Anterior cingulate cortex (tissue), 58 donors: ENCODE results near the gene GAB4.
A peak's percentile ranks its signal among the peaks of the same experiment; 100 is the strongest.
"Not testable (repeated sequence)": the region's sequence is repeated elsewhere in the genome, so short reads cannot be mapped to it uniquely, and the experiment has no call there.

Experiments
- DNase-seq, 58 donors: peaks; one replicate each; lab custom pipeline; 2025; lab: John Stamatoyannopoulos, UW

The GAB4 gene

DNA sequence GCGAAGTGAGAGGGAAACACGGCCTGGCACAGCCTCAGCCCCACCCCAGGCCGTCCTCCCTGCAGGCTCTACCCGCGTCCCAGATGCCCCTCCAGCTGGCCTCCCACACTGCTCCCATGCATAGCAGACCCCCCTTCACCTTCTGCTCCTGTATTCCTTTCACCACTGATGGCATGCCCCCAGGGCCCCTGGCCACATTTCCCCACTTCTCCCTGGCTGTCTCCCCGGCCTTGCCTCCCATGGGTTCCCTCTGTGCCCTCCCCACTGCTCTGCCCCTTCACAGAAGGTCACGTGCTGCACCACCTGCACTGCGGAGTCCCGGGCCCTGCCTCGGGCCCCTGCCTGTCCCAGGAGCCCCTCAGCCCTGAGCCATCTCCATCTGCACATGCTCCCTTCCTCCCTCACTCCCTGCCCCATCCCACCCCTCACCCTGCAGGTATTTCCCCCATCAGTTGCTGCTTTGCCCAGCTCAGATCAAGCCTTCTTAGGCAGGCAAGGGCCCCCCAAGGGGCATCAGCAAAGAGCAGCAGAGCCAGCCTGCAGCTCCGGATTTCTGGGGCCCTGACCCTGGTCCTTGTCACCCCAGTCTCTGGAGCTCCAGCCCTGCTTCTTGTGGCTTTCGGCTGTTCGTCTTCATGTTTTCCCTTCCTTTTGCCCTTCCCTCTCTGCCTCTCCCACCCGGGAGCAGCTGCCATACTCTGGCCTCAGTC, 46.4 kb downstream of the GAB4 start:
- DNase-seq, result no peak

DNA sequence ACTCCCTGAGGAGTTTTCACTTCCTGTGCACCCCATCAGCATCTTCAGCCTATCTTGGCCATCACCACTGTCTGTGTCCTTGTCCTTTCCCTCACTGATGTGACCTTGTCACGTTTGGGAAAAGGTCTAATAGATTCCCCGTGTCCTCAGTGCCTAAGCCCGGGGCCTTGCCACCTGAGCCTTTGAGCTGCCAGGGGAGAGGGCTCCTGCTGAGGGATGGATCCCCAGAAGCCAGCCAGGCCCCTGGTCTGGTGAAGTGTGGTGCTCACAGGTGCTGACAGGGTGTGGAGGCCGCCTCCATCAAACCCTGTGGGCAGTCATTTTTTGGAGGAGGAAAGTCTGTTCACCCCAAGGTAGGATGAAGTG, 47.2 kb downstream of the GAB4 start:
- no peak for DNase-seq

DNA sequence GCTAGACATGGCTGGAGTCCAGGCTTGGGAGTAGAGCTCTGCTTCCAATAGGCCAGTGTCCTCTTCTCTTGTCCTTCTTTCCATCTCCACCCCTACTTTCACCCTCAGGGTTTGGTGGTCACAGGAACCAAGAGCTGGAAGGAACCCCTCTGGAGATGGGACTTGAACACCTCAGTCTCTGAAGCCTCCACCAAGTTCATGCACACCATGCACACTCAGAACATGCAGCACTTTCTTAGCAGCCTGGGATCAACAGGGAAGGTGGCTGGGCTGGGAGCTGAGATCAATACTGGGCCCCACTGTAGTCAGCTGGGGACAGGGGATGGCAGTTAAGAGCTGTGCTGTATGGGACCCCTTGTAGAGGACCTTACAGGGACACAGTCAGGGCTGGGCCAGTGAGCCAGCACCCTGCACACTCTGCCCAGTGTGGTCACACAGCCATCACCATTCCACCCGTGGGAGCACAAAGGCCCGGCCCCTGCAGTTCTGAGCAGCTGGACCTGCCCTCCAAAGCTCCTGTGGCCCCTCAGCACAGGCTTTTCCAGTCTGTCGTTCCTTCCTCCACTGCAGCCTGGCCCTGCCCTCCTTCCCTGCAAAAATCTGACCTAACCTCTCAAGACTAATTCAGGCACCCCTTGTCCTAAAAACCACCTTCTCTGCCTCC, 47.7 kb downstream of the GAB4 start:
- DNase-seq, result no peak

DNA sequence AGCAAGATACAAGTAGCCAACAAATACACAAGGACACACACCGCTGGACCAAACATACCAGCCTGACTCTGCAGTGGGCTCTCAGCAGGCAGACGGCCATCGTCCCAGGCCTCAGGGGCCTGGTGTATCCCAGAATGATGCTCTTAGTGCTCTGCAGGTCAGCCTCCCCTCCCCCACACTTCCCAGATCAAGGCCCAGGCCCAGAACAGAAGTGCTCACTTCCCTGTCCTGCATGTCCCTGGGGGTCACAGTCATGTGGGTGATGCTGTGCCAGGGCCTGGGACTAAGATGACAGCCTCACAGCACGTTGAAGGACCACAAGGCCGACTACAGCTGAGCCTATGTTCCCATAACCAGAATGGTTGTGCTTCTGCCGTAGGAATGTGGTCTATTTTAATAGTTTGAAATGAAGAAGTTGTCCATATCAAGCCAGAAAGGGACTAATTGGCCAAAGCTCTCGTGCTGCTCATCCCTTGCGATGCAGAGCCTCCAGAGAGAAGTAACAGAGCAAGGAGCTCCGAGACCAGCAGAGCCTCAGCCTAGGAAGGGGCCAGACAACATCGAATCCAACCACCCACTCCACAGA, 48.6 kb downstream of the GAB4 start:
- DNase-seq, result no peak

DNA sequence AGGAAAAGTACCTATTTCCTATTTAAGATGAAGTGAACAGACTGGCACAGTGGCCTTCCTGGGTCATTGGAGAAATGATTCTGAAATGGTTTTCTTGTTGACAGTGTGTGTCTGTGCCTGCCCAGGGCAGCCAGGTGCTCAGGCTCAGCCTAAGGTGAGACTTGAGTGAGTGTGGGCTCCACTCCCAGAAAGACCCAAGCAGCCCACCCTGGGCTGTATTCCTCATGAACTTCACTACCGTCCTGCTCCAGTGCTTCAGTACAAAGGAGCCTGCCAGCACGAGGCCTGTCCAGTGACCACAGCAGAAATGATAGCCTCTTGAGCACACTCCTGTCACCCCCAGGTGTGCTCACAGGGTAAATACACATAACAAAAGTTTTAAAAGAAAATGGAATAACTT, 49.5 kb downstream of the GAB4 start:
- DNase-seq, result no peak

DNA sequence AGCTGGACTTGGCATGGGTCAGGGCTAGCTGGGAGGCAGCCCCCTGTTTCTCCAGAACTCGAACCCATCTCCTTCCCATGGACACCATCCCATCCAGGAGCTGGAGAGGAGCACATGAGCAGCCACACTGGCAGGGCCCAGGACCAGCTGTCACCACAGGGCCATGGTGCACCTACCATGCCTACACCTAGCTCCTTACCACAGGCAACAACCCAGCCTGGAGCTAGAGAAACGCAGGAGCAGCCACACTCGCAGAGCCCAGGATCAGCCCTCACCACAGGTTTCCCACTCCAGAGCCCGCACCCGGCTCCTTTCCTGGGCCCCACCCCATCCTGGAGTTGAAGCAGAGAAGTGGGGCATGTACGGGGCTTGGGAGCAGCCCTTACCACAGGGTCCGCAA, 50.2 kb downstream of the GAB4 start:
- no peak for DNase-seq

DNA sequence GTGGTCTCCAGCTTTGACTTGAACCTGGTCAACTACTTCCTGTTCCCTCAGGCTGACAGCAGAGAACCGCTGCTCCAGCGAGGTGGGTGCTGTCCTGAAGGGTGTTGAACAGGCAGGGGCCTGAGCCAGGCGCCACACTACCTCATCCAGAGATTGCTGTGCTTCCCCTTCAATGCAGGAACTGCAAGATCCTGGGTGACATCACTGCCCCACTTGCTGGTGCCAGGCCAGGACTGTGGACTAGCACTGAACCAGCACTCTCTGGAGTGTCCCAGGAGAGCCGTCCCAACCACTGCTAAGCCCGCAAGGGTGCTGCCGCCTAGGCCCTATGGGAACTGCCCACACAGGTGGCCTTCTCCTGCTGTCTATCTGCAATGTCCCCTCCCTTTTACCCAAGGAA, 51.7 kb downstream of the GAB4 start:
- no peak for DNase-seq

DNA sequence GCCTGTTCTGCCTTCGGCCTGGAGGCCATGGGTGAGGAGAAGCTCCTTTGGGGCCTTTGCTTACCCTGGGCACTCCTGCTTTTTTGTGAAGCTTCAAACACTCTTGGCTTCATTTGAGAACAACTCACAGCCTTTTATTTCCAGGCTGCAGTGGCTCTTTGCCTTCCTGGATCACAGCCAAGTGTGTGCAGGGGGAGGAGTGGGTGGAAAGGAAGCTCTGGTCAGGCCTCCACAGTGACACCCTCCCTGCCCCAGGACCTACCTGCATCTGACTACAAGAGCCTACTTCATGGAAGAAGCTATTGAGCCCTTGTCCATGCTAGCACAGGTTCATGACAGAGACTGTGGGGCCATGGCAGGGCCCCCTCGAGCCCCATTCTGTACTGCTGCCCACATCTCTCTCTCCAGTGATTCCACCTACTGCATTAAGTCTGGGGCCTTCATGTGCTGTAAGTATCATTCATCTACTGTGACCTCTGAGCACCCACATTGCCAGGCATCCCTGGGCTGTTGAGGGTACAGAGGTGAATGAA, 52.3 kb downstream of the GAB4 start:
- peak in 13 of 58 donors; percentile 3 to 44 (median 8) for DNase-seq

DNA sequence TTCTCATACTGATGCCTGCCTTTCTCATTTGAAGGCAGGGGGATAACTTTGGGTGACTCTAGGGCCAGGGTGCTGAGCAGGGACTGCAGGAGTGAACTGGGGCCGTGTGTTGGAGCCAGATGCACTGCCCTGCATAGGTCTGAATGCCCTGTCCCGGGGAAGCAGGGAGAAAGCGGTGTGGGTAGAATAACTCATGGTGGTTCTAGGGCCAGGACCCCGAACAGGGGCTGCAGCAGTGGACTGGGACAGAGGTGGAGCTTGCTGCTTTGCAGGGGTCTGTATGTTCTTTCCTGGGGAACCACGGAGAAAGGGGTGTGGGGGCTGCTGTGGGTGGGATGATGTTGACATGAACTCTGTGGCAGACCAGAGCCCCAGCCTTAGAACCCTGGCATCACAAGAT, 52.9 kb downstream of the GAB4 start:
- DNase-seq, result no peak

DNA sequence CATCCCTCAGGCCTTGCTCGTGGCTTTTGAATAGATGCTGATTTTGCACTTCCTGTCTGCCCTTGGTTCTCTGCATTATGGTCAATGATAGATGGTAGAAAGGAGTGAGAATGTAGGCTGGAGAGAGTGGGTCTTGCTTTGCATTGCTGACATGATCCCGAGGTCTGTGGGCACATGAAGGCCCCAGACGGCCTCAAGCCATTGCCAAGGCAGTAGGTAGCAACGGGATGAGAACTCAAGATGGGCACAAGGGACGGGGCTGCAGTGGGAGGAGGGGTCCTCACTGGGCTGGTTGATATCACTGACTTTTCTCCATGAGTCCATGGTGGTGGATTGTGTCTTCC, 54.0 kb downstream of the GAB4 start:
- DNase-seq, result no peak

DNA sequence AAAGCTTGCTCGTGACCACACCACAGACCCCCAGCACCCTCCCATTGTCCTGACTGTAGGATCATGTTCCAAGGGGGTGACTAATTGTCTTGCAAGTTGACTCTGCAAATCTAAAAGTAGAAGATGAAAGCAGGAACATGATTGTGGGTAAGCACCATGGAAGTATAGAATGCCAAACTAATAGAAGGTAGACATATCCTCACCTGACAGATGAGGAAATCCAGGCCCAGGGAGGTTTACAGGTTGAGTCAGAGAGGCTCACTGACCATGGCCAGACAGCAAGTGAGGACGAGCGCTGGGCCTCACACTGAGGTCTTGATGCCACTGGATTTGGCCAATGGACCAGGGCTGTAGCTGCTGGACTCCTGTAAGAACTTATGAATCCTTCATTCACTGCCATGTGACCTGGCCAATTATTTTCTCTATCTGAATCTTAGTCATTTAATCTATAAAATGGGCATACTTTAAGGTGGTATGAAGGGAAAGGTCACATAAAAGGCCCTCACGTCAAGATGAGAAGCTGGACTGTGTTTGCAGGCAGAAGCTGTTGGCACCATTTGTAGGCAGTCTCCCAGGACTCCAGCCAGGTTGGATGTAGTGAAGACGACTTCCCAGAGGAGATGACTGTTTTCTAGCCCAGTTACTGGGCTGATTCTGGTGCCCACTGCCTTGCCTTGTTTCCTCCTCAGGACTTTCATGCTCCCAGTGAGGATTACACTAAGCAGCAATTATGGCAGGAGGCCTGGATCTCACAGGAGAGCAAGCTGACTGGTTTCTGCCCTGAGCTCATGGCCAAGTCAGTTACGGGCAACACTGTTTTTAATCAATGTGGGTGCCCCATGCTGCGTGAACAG, 54.6 kb downstream of the GAB4 start:
- DNase-seq, result no peak

DNA sequence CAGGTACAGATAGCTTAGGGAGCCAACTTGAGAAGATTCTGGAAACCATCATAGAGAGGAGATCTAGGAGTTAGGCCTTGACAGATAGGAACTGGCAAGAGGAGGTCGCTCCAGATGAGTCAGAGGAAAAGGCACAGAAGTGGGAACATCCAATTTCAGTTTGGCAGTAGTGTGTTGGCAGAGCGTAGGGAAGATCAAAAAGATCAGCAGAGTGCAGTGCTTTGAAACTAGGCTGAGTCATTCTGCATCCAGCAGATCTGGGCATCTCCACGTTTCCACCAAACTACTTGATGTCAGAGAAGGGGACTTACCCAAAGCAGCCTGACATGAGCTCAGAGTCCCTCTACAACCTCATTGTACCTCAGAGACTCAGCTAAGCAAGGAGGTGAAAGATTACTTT, 58.5 kb downstream of the GAB4 start:
- DNase-seq, result peak in 1 of 58 donors; percentile 3

DNA sequence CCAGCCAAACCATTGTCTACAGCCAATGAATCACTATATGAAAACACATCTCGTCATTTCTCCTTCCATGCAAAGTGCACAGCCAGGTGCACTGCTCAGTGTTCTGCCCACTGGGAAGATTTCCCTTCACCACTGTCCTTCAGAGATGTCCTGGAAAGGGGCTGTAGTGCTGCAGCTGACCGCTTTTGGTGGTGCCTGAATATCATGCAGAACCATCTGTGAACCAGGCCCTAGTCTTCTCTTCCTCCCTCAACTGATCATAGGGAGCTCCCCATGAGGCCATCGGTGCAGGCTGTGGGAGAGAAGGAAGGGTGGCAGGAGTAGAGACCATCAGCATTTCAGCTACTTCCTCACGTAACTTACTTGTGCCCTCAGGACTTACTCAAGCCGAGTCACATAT, 70.2 kb downstream of the GAB4 start:
- DNase-seq, result no peak

DNA sequence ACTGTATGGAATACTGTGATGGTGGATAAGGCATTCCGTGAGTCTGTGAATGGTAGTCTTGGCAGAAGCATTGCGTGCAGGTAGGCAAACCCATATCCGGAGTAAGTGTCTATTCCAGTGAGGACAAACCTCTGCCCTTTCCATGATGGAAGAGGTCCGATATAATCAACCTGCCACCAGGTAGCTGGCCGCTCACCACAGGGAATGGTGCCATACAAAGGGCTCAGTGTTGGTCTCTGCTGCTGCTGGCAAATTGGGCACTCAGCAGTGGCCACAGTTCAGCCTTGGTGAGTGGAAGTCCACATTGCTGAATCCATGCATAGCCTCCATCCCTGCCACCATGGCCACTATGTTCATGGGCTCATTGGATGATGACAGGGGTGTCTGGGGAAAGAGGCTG, 70.8 kb downstream of the GAB4 start:
- DNase-seq, result not testable (repeated sequence)

DNA sequence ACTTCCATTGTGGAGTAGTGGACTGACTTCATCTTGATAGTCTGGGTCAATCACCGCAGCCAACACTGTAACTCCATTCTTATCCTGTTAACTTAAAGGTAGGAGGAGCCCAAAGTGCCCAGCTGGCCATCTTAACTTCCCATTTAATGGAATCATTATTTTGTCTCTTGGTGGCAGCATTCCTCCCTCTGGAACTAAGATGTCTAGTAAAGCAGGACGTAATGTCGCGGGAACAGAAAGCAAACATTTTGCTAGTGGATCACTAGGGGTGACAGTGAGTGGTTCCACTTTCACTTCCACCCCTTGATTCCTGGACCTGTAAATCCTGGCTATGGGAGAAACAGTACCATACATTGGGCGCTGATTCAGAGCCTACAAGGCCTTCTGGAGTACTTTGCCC, 71.4 kb downstream of the GAB4 start:
- no peak for DNase-seq

DNA sequence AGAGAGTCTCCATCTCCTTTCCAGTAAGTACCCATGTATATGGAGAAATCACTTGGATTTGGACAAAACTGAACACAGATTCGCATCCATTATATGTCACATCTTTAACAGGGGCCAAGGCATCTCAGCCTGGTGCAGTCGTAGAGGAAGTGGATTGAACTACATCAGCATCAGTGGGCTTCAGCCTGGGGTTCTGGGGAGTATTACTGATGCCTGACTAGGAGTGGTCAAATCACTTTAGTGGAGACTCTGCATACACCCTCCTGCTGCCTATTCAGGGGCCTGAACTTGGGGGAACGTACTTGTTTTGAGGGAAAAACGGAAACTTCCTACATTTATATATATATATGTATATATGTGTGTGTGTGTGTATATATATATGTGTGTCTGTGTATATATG, 72.8 kb downstream of the GAB4 start:
- no peak for DNase-seq

DNA sequence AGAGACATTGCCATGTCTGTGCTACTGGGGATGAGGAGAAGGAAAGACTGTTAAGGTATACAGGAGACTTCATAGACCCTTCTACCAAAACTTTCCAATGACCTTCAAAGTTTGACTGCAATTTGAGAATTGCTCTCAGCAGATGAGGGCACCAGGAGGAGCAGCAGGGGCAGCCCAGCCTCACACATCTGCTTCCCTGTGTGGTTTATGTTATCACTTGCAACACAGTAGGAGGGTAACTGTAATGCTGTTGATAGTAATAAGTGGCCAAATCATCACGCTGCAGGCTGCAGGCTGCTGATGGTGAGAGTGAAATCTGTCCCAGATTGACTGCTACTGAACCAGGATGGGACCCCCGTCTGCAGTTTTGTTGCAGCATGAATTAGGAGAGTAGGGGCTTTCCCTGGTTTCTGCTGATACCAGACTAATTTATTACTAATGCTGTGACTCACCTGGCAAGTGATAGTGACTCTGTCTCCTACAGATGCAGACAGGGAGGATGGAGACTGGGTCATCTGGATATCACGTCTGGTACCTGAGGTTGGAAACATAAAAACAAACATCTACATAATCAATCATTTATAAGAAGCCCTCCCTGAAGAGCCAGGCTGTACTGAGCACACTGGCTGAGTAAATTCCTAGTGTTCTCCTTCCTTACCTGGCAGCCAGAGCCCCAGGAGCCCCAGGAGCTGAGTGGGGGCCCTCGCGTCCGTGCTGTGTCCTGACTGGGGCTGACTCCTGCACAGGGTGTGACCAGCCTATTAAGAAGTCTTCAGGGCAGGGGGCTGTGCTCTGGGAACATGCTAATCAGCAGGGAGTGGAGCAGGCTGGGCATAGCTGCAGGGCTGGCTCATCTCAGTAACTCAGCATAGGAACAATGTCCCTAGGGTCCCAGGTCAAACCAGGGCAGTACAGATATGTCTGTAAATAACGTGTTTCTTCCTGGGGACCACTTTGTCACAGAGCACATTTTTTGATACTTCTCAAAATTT, 74.4 kb downstream of the GAB4 start:
- no peak for DNase-seq

DNA sequence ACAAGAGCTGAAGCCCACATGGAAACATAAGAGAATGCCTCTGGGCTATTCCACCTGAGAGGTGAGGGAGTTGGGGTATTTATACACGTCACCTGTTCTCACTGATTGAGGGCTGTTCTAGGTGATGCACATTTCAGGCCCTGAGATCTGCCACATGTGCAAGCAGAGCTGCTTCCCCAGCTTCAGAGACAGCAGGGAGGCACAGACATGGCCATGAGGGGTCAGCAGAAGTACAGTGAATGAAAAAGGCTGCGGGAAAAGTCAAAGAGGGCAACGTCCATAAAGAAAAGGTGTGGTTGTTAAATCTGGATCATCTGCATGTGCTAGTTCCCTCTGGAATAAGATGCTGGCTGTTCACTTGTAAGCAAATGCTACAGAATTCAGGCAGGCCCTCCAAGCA, 75.4 kb downstream of the GAB4 start:
- peak in 10 of 58 donors; percentile 4 to 40 (median 10) for DNase-seq

DNA sequence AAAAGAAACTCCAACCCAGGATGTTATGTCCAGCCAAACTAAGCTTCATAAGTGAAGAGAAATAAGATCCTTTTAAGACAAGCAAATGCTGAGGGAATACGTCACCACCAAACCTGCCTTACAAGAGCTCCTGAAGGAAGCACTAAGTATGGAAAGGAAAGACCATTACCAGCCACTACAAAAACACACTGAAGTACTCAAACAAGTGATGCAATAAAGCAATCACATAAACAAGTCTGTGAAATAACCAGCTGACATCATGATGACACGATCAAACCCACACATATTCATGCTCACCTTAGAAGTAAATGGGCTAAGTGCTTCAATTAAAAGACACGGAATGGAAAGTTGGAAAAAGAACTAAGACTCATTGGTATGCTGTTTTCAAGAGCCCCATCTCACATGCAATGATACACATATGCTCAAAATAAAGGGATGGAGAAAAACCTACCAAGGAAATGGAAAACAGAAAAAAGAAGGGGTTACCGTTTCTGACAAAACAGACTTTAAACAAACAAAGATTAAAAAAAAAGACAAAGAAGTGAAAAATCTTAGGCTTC, 82.5 kb downstream of the GAB4 start:
- no peak for DNase-seq
